ENCODE data around the gene DACT2.
"Not testable (repeated sequence)": the region's sequence is repeated elsewhere in the genome, so short reads cannot be mapped to it uniquely, and the experiment has no call there.

The DACT2 gene

GRCh38 chr6:168322966-168323365 is 3.4 kb upstream of the DACT2 start:
- no peak overlapping the region for H3K4me3 ChIP-seq (ENCODE audit: low read length)
- TF ChIP-seq ZNF274 (IDR thresholded peaks at IDR 0.05; ENCODE audit: low read depth, low read length), result no peak

- H3K4me3 ChIP-seq (ENCODE audit: low read length), result no peak overlapping the region
- TF ChIP-seq ZNF274 (IDR thresholded peaks at IDR 0.05; ENCODE audit: low read depth, low read length), result no peak
Observed at GRCh38 chr6:168320634-168321033, 1.1 kb upstream of the DACT2 start.

- TF ChIP-seq ZNF274 (IDR thresholded peaks at IDR 0.05; ENCODE audit: low read depth, low read length), result no peak
- H3K4me3 ChIP-seq (ENCODE audit: low read length), result no peak overlapping the region
Observed at GRCh38 chr6:168318579-168319278, 848 bp downstream of the DACT2 start.

DNA sequence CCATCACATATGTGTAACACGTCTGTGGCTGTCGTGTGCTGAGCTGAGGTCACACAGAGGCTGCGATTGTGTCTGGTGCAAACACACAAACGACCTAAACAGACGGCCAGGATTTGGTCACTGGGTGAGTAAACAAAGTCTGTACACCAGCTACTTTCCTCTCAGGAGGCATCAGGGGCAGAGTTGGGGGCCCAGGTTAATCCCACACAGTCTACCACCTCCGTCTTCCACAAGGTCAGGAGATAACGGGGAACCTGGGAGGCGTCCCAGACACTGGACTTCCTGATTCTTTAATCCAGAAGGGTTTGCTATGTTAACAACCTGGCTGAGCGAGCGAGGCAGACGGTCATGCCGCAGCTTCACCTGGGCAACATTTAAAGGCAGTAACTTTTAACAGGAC is 1.5 kb downstream of the DACT2 start:
- no peak overlapping the region for H3K4me3 ChIP-seq (ENCODE audit: low read length)
- no peak for TF ChIP-seq ZNF274 (IDR thresholded peaks at IDR 0.05; ENCODE audit: low read depth, low read length)

- H3K4me3 ChIP-seq (ENCODE audit: low read length), result no peak overlapping the region
- no peak for TF ChIP-seq ZNF274 (IDR thresholded peaks at IDR 0.05; ENCODE audit: low read depth, low read length)
Observed at GRCh38 chr6:168315596-168315995, 4.0 kb downstream of the DACT2 start.

DNA sequence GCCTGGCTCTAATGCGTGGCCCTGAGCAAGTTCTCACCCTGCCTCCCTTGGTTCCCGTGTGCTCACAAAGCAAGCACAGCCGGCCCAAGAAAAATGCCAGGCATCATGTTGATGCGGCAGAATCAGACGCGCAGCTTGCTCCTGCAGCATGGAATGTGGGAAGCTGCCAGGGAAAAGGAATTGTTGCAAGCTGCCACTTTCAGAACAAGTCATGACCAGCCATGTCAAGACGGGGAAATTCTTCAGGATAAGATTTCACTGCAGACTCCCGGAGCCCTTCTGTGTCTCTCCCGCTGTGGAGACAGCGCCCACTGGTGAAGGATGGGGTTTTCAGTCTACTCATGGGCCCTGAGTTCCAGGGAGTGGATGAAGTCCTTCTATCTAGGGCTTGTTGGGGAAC is 4.6 kb downstream of the DACT2 start:
- no peak overlapping the region for H3K4me3 ChIP-seq (ENCODE audit: low read length)
- no peak for TF ChIP-seq ZNF274 (IDR thresholded peaks at IDR 0.05; ENCODE audit: low read depth, low read length)

DNA sequence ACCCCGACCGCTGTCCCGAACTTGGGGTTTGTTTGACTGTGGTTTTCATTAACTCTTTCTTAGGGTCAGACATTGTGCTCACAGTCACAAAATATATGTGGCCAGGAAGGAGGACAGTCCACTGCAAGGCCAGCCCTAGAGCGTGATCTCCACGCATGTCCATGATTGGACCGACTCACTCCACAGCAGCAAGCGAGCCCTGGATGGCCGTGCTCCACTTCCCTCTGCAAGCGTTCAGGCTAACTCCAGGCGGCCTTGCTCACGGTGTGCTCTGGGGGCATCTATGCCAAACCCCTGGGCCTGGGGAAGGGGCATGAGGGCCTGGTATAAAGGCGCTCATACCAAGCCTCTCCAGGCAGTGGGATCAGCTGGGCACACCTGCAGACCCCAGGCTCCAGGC is 5.6 kb downstream of the DACT2 start:
- no peak overlapping the region for H3K4me3 ChIP-seq (ENCODE audit: low read length)
- TF ChIP-seq ZNF274 (IDR thresholded peaks at IDR 0.05; ENCODE audit: low read depth, low read length), result no peak

- no peak overlapping the region for H3K4me3 ChIP-seq (ENCODE audit: low read length)
- no peak for TF ChIP-seq ZNF274 (IDR thresholded peaks at IDR 0.05; ENCODE audit: low read depth, low read length)
Observed at GRCh38 chr6:168313431-168314011, 6.1 kb downstream of the DACT2 start.

DNA sequence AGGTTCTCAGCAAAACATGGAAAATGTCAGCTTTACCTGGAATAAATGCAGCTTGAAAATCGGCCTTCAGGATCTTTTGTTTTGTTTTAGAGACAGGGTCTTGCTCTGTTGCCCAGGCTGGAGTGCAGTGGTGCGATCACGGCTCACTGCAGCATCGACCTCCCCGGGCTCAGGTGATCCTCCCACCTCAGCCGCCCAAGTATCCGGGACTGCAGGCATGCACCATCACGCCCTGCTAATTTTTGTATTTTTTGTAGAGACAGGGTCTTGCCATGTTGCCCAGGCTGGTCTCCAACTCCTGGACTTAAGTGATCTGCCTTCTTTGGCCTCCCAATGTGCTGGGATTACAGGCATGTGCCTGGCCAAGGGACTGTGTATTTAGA is 7.5 kb downstream of the DACT2 start:
- H3K4me3 ChIP-seq (ENCODE audit: low read length), result not testable (repeated sequence)

DNA sequence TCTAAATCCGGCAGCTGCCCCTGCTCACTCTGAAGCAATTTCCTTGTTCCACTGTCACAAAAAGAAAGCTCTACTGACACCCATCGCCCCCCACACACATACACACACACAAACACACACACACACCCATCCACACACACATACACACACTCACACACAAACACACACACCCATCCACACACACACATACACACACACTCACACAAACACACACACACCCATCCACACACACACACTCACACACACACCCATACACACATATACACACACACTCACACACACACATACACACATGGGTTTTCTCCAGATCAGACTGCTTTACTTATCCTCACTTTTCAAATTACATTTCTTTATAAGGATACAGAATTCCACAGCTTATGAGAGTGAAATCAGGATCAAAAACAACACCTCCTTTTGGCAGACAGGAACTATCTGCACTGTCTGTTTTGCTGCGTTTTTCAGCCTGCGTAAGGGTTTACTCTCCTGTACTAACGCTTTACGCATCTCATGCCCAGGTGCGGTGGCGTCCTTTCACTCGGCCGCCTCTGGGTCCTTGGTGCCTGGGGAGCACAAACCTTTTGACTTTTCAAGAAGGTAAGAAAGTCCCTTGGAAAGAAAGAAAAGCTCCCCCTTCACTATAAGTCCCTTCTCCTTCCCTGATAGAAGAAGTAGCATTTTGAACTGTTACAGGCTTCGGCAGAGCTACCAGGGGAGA is 8.0 kb downstream of the DACT2 start:
- TF ChIP-seq ZNF274 (IDR thresholded peaks at IDR 0.05; ENCODE audit: low read depth, low read length), result no peak
- H3K4me3 ChIP-seq (ENCODE audit: low read length), result no peak overlapping the region

GRCh38 chr6:168310945-168311344 is 8.6 kb downstream of the DACT2 start:
- no peak overlapping the region for H3K4me3 ChIP-seq (ENCODE audit: low read length)
- TF ChIP-seq ZNF274 (IDR thresholded peaks at IDR 0.05; ENCODE audit: low read depth, low read length), result no peak

DNA sequence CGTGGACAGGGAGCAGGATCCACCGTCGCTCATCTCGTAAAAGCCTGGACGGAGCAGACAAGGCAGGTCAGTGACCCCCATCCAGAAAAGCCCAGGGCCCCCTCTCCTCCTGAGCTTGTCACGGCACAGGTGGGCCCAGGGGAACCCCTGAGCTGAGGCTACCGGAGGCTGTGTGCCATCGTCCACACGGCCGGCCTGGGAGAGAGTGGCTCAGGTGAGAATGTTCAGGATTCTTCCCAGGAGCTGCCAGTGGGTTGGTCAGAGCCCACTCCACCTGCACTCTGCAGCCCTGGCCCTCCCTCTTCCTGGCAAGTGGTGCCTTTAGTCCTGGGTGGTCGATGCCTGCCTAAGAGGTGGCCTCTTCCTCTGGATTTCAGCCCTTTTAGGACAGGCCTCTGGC is 9.2 kb downstream of the DACT2 start:
- TF ChIP-seq ZNF274 (IDR thresholded peaks at IDR 0.05; ENCODE audit: low read depth, low read length), result no peak
- no peak overlapping the region for H3K4me3 ChIP-seq (ENCODE audit: low read length)

DNA sequence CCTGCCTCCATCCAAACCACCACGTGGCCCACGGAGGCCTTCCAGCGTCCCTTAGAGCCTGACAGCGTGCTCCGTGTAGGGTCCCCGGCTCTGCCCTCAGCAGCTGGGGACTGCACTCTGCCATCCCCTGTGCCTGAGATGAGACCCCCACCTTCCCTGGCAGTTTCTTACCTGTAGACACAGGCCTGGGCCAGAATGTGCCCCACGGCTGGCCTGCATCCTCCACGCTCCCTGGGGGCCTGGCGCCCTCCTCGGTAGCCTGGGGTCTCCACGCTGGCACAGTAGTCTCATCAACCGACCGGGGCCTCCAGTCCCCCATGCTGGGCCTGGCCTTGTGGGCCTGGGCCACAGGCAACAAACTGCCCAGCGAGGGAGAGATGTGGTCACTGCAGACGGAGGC is 9.6 kb downstream of the DACT2 start:
- no peak overlapping the region for H3K4me3 ChIP-seq (ENCODE audit: low read length)
- no peak for TF ChIP-seq ZNF274 (IDR thresholded peaks at IDR 0.05; ENCODE audit: low read depth, low read length)

GRCh38 chr6:168309183-168309582 is 10.4 kb downstream of the DACT2 start:
- TF ChIP-seq ZNF274 (IDR thresholded peaks at IDR 0.05; ENCODE audit: low read depth, low read length), result no peak
- H3K4me3 ChIP-seq (ENCODE audit: low read length), result no peak overlapping the region

DNA sequence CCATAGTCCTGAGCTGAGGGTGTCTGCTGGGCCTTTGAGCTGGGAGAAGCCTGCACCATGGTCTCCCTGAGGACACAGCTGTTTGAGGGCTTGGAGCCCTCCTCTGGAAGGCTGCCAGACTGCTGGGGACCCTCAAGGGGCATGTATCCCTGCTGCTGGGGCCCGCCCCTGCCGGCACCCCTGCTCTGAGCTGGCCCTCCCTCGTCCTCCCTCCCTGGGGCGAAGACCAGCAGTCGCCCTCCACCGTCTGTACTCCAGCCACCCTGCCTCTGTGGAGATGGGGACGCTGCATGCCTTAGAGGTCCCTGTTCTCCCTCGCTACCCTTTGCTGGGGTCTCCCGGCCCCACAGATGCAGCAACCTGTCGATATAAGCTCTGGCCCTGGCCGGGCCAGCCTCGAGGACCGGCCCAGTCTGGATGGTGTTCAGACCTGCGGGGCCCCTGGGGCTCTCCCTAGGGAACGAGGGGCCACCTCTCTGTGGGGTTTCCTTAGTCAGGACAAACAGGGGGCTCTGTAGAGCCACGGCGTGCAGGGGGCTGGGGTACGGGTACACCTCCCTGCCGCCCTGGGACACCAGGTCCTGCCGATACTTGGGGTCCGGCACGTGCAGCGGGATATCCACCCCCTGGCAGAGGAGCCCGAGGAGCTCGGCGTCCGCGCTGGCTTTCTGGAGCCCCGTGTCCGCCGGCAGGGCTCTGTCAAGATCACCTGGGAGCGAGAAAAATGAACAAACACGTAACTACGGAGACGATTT is 11.0 kb downstream of the DACT2 start:
- TF ChIP-seq ZNF274 (IDR thresholded peaks at IDR 0.05; ENCODE audit: low read depth, low read length), result no peak

More for the DNA sequence above, 11.0 kb downstream of the DACT2 start:
- no peak overlapping the region for H3K4me3 ChIP-seq (ENCODE audit: low read length)
